ENCODE measurements around the gene RPL15.
A peak's percentile ranks its signal among the peaks of the same experiment; 100 is the strongest.

Gene RPL15

GRCh38 chr3:23944861-23945662 lies 28.1 kb downstream of the RPL15 start, which contains the start of gene NR1D2:
Gene NR1D2 (plus strand): TSS chr3:23945286. CDS start chr3:23945579, 293 bp downstream.
- Histone ChIP-seq H3K4me2 (ENCODE audit: low read length) (peak within 1 kb of the TSS; percentile 89), H3K4me1 (peaks cover 21% of the 10 kb centered on the region), H3K9me3 (ENCODE audit: control insufficient read depth, low read length) (no peaks in the 10 kb centered on the region), H3K79me2 (peaks cover 25% of the 10 kb centered on the region), H3K27me3 (ENCODE audit: control insufficient read depth, insufficient read depth, low read length) (no peaks in the 10 kb centered on the region), H3K36me3 (ENCODE audit: control insufficient read depth, insufficient read depth, low read length) (no peaks in the 10 kb centered on the region), H2AFZ (peak within 1 kb of the TSS; percentile 83), H3K4me3 (ENCODE audit: low read depth, low read length) (peak within 1 kb of the TSS; percentile 91), H3K9ac (peak within 1 kb of the TSS; percentile 40), H3K27ac (peak within 1 kb of the TSS; percentile 79)
- TF ChIP-seq CTCF (IDR thresholded peaks at IDR 0.05), result no peak

GRCh38 chr3:23945663-23945912 lies 28.7 kb downstream of the RPL15 start:
- peak overlapping the region; percentile 38 for H3K4me3 ChIP-seq (ENCODE audit: low read depth, low read length)
- H3K9me3 ChIP-seq (ENCODE audit: control insufficient read depth, low read length), result no peaks in the 10 kb centered on the region
- H3K36me3 ChIP-seq (ENCODE audit: control insufficient read depth, insufficient read depth, low read length), result no peaks in the 10 kb centered on the region
- no peak overlapping the region for H3K9ac ChIP-seq
- H3K27ac ChIP-seq, result peak overlapping the region; percentile 77
- no peak overlapping the region for H3K4me2 ChIP-seq (ENCODE audit: low read length)
- H3K27me3 ChIP-seq (ENCODE audit: control insufficient read depth, insufficient read depth, low read length), result no peaks in the 10 kb centered on the region
- H3K4me1 ChIP-seq, result peaks cover 25% of the 10 kb centered on the region
- no peak overlapping the region for H2AFZ ChIP-seq
- TF ChIP-seq CTCF (IDR thresholded peaks at IDR 0.05), result no peak
- H3K79me2 ChIP-seq, result peaks cover 28% of the 10 kb centered on the region

- H3K79me2 ChIP-seq, result peaks cover 31% of the 10 kb centered on the region
- peak; percentile 6 for TF ChIP-seq CTCF (IDR thresholded peaks at IDR 0.05)
- H3K4me3 ChIP-seq (ENCODE audit: low read depth, low read length), result peak overlapping the region; percentile 91
- peak overlapping the region; percentile 79 for H3K27ac ChIP-seq
- peaks cover 25% of the 10 kb centered on the region for H3K4me1 ChIP-seq
- no peaks in the 10 kb centered on the region for H3K9me3 ChIP-seq (ENCODE audit: control insufficient read depth, low read length)
- H3K27me3 ChIP-seq (ENCODE audit: control insufficient read depth, insufficient read depth, low read length), result no peaks in the 10 kb centered on the region
- peak overlapping the region; percentile 89 for H3K4me2 ChIP-seq (ENCODE audit: low read length)
- peak overlapping the region; percentile 63 for H2AFZ ChIP-seq
- no peaks in the 10 kb centered on the region for H3K36me3 ChIP-seq (ENCODE audit: control insufficient read depth, insufficient read depth, low read length)
- no peak overlapping the region for H3K9ac ChIP-seq
Measured at GRCh38 chr3:23945913-23946687, 29.2 kb downstream of the RPL15 start.

- H3K27ac ChIP-seq, result no peak overlapping the region
- H3K4me1 ChIP-seq, result peaks cover 21% of the 10 kb centered on the region
Measured at GRCh38 chr3:23948761-23949160, 31.8 kb downstream of the RPL15 start.

More at GRCh38 chr3:23948761-23949160, 31.8 kb downstream of the RPL15 start:
- H3K4me2 ChIP-seq (ENCODE audit: low read length), result no peak overlapping the region
- no peaks in the 10 kb centered on the region for H3K36me3 ChIP-seq (ENCODE audit: control insufficient read depth, insufficient read depth, low read length)
- no peak overlapping the region for H3K9ac ChIP-seq
- no peaks in the 10 kb centered on the region for H3K27me3 ChIP-seq (ENCODE audit: control insufficient read depth, insufficient read depth, low read length)
- no peaks in the 10 kb centered on the region for H3K9me3 ChIP-seq (ENCODE audit: control insufficient read depth, low read length)
- H3K4me3 ChIP-seq (ENCODE audit: low read depth, low read length), result no peak overlapping the region
- no peak overlapping the region for H2AFZ ChIP-seq
- TF ChIP-seq CTCF (IDR thresholded peaks at IDR 0.05), result no peak
- peaks cover 55% of the 10 kb centered on the region for H3K79me2 ChIP-seq
